Panc1 (cell line): ENCODE results near the gene OTULIN. TPM values are rescaled to one million over a fixed set of nuclear protein-coding genes. Genes with fewer than 3 reads are reported as not detected.

ENCODE experiments used
- ATAC-seq: fragments of 200-7000 bp; cut with Tn5 transposase; 2 replicates; pipeline ENCODE4 v1.9.1; 2020; ENCODE audit warnings: mild to moderate bottlenecking, moderate library complexity
- BruUV-seq: library from RNA; stranded (reverse); fragments of 400-500 nt; replicated peaks from 2 replicates; lab custom pipeline; 2021; lab: Mats Ljungman, UMichigan
- CTCF ChIA-PET: fragments of 300-600 bp; sonication (Branson Sonifier 250); formaldehyde crosslinking; loops from one replicate; lab custom pipeline; 2022; ENCODE audit warnings: antibody characterized with exemption; lab: Charles Lee
- POLR2A ChIA-PET: fragments of 300-600 bp; sonication (Branson Sonifier 250); formaldehyde crosslinking; loops from one replicate; lab custom pipeline; 2022; ENCODE audit warnings: antibody characterized with exemption; lab: Charles Lee
- DNase-seq: peaks from one replicate; pipeline ENCODE4 v3.0.0-alpha.2; 2010; ENCODE audit warnings: low read depth, low spot score
- H3K27ac ChIP-seq: 2 replicates; pipeline ENCODE4 v1.5.1; 2011; ENCODE audit warnings: mild to moderate bottlenecking, low read length, inconsistent platforms
- H3K27me3 ChIP-seq: fragments of 200-500 bp; sonication (Bioruptor generic); 2 replicates; pipeline ENCODE4 v1.6.0; 2014; ENCODE audit warnings: low read length, inconsistent platforms; ENCODE audit not compliant: control insufficient read depth, insufficient read depth
- H3K36me3 ChIP-seq: fragments of 200-500 bp; sonication (Bioruptor generic); 2 replicates; pipeline ENCODE4 v1.5.1; 2014; ENCODE audit warnings: inconsistent platforms, mild to moderate bottlenecking, low read length, moderate library complexity; ENCODE audit not compliant: control insufficient read depth, insufficient read depth
- H3K4me1 ChIP-seq: 2 replicates; pipeline ENCODE4 v1.5.1; 2011; ENCODE audit warnings: inconsistent platforms, mild to moderate bottlenecking, low read length, moderate library complexity; ENCODE audit not compliant: control insufficient read depth, insufficient read depth
- H3K4me3 ChIP-seq, 2 experiments: 2 replicates each; pipeline ENCODE4 v1.5.1; 2011 to 2012; ENCODE audit warnings: low read depth in 2 of 2, low read length in 2 of 2, mild to moderate bottlenecking in 2 of 2, inconsistent platforms in 1 of 2, moderate library complexity in 1 of 2
- H3K9me3 ChIP-seq: fragments of 200-500 bp; sonication (Bioruptor generic); 2 replicates; pipeline ENCODE4 v1.5.1; 2014; ENCODE audit warnings: low read depth, mild to moderate bottlenecking, inconsistent platforms, low read length, moderate library complexity; ENCODE audit not compliant: control insufficient read depth, insufficient read depth
- POLR2AphosphoS5 ChIP-seq: IDR thresholded peaks from 2 replicates; pipeline ENCODE4 v1.6.1; 2012; ENCODE audit warnings: mild to moderate bottlenecking, low read depth, low read length, moderate library complexity
- SIN3A ChIP-seq: IDR thresholded peaks from 2 replicates; pipeline ENCODE4 v1.6.1; 2012; ENCODE audit warnings: low read depth, mild to moderate bottlenecking, low read length, moderate library complexity, borderline replicate concordance; ENCODE audit not compliant: insufficient read depth
- TCF7L2 ChIP-seq: IDR thresholded peaks from 2 replicates; pipeline ENCODE4 v1.6.1; 2011; ENCODE audit warnings: mild to moderate bottlenecking, low read depth, low read length, inconsistent platforms
- in situ Hi-C: cut with HindIII; loops from 2 replicates; pipeline ENCODE4 v1.10.0; 2016; ENCODE audit warnings: low sequenced_read_pairs, low pct_unique_long_range_greater_than_20kb
- intact Hi-C: fragments of 100-400 bp; cut with micrococcal nuclease; formaldehyde crosslinking; loops from one replicate; pipeline ENCODE4 v1.10.0; 2022; ENCODE audit not compliant: unreplicated experiment
- total RNA-seq: library from RNA; stranded (reverse); gene quantifications from one replicate; pipeline ENCODE4 v1.2.1, GENCODE V29; 2021; ENCODE audit not compliant: unreplicated experiment
- TF ChIP-seq, protein P1 (sequence below), 2 experiments: IDR thresholded peaks; 2 replicates each; pipeline ENCODE4 v1.6.1; 2011 to 2012; ENCODE audit warnings: low read depth in 2 of 2, control low read depth in 1 of 2, low read length in 1 of 2, mild to moderate bottlenecking in 1 of 2, moderate library complexity in 1 of 2; ENCODE audit not compliant: insufficient read depth in 1 of 2
- TF ChIP-seq, protein P2 (sequence below): fragments of 450-650 bp; IDR thresholded peaks from 2 replicates; pipeline ENCODE4 v1.5.1; 2017; ENCODE audit warnings: mild to moderate bottlenecking

Gene OTULIN
- total RNA-seq, 1 experiment from 2014 or later: 40.1 TPM

DNA sequence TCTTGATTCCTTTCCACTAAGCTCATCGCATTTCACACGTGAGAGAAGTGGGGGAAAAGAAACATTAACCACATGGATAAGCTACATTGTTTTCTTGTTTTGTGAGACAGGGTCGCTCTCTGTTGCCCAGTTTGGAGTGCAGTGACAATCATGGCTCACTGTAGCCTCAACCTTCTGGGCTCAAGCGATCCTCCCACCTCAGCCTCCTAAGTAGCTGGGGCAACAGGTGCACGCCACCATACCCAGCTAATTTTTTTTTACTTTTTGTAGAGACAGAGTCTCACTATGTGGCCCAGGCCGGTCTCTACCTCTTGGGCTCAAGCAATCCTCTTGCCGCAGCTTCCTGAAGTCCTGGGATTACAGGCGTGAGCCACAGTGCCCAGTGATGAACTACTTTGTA is 2.8 kb downstream of the OTULIN start:
- no TSS peak for BruUV-seq
- ChIA-PET POLR2A (no interaction called here), CTCF (no interaction called here)
- no peaks in the 10 kb centered on the region for H3K27me3 ChIP-seq
- no peaks in the 10 kb centered on the region for H3K9me3 ChIP-seq
- H3K4me3 ChIP-seq: no peak overlapping the region
- TF ChIP-seq POLR2AphosphoS5: no peak
- TF ChIP-seq, protein P1, sequence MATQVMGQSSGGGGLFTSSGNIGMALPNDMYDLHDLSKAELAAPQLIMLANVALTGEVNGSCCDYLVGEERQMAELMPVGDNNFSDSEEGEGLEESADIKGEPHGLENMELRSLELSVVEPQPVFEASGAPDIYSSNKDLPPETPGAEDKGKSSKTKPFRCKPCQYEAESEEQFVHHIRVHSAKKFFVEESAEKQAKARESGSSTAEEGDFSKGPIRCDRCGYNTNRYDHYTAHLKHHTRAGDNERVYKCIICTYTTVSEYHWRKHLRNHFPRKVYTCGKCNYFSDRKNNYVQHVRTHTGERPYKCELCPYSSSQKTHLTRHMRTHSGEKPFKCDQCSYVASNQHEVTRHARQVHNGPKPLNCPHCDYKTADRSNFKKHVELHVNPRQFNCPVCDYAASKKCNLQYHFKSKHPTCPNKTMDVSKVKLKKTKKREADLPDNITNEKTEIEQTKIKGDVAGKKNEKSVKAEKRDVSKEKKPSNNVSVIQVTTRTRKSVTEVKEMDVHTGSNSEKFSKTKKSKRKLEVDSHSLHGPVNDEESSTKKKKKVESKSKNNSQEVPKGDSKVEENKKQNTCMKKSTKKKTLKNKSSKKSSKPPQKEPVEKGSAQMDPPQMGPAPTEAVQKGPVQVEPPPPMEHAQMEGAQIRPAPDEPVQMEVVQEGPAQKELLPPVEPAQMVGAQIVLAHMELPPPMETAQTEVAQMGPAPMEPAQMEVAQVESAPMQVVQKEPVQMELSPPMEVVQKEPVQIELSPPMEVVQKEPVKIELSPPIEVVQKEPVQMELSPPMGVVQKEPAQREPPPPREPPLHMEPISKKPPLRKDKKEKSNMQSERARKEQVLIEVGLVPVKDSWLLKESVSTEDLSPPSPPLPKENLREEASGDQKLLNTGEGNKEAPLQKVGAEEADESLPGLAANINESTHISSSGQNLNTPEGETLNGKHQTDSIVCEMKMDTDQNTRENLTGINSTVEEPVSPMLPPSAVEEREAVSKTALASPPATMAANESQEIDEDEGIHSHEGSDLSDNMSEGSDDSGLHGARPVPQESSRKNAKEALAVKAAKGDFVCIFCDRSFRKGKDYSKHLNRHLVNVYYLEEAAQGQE (IDR thresholded peaks at IDR 0.05; ENCODE audit: insufficient read depth in 1 of 2, low read depth in 2 of 2, low read length in 1 of 2): no peak
- TF ChIP-seq, protein P2, sequence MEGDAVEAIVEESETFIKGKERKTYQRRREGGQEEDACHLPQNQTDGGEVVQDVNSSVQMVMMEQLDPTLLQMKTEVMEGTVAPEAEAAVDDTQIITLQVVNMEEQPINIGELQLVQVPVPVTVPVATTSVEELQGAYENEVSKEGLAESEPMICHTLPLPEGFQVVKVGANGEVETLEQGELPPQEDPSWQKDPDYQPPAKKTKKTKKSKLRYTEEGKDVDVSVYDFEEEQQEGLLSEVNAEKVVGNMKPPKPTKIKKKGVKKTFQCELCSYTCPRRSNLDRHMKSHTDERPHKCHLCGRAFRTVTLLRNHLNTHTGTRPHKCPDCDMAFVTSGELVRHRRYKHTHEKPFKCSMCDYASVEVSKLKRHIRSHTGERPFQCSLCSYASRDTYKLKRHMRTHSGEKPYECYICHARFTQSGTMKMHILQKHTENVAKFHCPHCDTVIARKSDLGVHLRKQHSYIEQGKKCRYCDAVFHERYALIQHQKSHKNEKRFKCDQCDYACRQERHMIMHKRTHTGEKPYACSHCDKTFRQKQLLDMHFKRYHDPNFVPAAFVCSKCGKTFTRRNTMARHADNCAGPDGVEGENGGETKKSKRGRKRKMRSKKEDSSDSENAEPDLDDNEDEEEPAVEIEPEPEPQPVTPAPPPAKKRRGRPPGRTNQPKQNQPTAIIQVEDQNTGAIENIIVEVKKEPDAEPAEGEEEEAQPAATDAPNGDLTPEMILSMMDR: no peak
- no peak for TF ChIP-seq SIN3A
- TF ChIP-seq TCF7L2: no peak
- intact Hi-C loops (no loop called here), in situ Hi-C loops (no loop called here)
- no peaks in the 10 kb centered on the region for H3K36me3 ChIP-seq
- DNase-seq (no peak), ATAC-seq (no peak)
- H3K27ac ChIP-seq: no peak overlapping the region
- peaks cover 31% of the 10 kb centered on the region for H3K4me1 ChIP-seq

DNA sequence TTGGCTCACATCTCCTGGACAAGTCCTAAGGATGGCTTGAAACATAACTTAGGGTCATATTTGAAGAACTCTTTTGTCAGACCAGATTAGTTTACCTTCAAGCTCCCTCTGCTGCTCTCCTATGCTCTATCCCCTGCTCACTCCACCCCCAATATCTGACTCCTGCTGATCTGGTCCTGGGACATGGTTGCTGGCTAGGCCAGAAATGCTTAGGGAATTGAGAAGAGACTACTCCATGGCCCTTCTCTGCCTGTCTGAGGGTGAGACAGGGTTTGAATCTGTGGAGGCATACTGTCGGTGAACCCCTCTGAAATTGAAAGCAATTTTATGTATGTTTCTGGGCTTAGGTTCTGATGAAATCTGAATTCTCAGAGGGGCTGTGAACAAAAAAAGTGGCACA is 3.3 kb downstream of the OTULIN start:
- H3K36me3 ChIP-seq: no peaks in the 10 kb centered on the region
- intact Hi-C loops (no loop called here), in situ Hi-C loops (no loop called here)
- ChIA-PET POLR2A (no interaction called here), CTCF (no interaction called here)
- BruUV-seq: no TSS peak
- DNase-seq (no peak), ATAC-seq (no peak)
- no peak overlapping the region for H3K27ac ChIP-seq
- no peaks in the 10 kb centered on the region for H3K9me3 ChIP-seq
- TF ChIP-seq, protein P2: no peak
- TF ChIP-seq POLR2AphosphoS5: no peak
- TF ChIP-seq SIN3A: no peak
- TF ChIP-seq TCF7L2: no peak
- TF ChIP-seq, protein P1 (IDR thresholded peaks at IDR 0.05; ENCODE audit: insufficient read depth in 1 of 2, low read depth in 2 of 2, low read length in 1 of 2): no peak
- peaks cover 33% of the 10 kb centered on the region for H3K4me1 ChIP-seq
- H3K27me3 ChIP-seq: no peaks in the 10 kb centered on the region
- H3K4me3 ChIP-seq: no peak overlapping the region
